Measurements from ENCODE around the gene PCSK7. TPM values are rescaled to one million over a fixed set of nuclear protein-coding genes. Genes with fewer than 3 reads are reported as not detected.

Gene PCSK7
- total and polyA plus RNA-seq, 2 experiments from 2014 or later: 31.7 to 46.6 TPM

DNA sequence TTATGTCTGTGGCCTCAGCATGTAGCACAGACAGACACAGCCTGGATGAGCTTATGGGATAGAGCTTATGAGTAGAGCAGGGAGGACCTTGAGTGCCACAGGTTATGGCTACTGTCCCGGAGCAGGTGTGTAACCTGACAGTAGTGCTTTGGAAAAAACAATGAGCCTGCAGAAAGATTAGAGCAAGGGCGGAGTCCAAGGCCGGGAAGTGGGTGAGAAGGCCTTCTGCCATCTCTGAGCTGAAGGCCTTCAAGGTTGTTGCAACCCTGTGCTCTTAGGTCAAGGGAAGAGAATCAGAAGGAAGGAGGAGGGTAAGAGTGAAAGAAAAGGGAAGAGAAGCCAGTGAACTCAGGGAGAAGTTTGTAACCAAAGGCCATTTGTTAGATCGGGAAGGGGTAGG, 36.6 kb downstream of the PCSK7 start:
- peaks cover 19% of the 10 kb centered on the region for H3K4me1 ChIP-seq (ENCODE audit: low read depth)
- DNase-seq (ENCODE audit: low read depth in 1 of 2, low spot score in 1 of 2): no peak
- H3K27me3 ChIP-seq: no peaks in the 10 kb centered on the region
- H3K36me3 ChIP-seq: peaks cover 3% of the 10 kb centered on the region
- H3K27ac ChIP-seq: no peak overlapping the region
- H3K9me3 ChIP-seq (ENCODE audit: low read depth): no peaks in the 10 kb centered on the region
- no peak overlapping the region for H3K4me3 ChIP-seq
- TF ChIP-seq, protein P1, sequence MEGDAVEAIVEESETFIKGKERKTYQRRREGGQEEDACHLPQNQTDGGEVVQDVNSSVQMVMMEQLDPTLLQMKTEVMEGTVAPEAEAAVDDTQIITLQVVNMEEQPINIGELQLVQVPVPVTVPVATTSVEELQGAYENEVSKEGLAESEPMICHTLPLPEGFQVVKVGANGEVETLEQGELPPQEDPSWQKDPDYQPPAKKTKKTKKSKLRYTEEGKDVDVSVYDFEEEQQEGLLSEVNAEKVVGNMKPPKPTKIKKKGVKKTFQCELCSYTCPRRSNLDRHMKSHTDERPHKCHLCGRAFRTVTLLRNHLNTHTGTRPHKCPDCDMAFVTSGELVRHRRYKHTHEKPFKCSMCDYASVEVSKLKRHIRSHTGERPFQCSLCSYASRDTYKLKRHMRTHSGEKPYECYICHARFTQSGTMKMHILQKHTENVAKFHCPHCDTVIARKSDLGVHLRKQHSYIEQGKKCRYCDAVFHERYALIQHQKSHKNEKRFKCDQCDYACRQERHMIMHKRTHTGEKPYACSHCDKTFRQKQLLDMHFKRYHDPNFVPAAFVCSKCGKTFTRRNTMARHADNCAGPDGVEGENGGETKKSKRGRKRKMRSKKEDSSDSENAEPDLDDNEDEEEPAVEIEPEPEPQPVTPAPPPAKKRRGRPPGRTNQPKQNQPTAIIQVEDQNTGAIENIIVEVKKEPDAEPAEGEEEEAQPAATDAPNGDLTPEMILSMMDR (IDR thresholded peaks at IDR 0.05; ENCODE audit: low read depth, low read length): no peak

- H3K27me3 ChIP-seq: no peaks in the 10 kb centered on the region
- no peak overlapping the region for H3K4me3 ChIP-seq
- no peak for DNase-seq (ENCODE audit: low read depth in 1 of 2, low spot score in 1 of 2)
- peaks cover 8% of the 10 kb centered on the region for H3K36me3 ChIP-seq
- TF ChIP-seq, protein P1 (IDR thresholded peaks at IDR 0.05; ENCODE audit: low read depth, low read length): no peak
- peaks cover 11% of the 10 kb centered on the region for H3K4me1 ChIP-seq (ENCODE audit: low read depth)
- no peak overlapping the region for H3K27ac ChIP-seq
- H3K9me3 ChIP-seq (ENCODE audit: low read depth): no peaks in the 10 kb centered on the region
Observed at GRCh38 chr11:117194267-117194666, 37.6 kb downstream of the PCSK7 start.

GRCh38 chr11:117193130-117194020, 38.5 kb downstream of the PCSK7 start:
- Histone ChIP-seq H3K36me3 (peaks cover 8% of the 10 kb centered on the region), H3K9me3 (ENCODE audit: low read depth) (no peaks in the 10 kb centered on the region), H3K4me1 (ENCODE audit: low read depth) (peaks cover 6% of the 10 kb centered on the region), H3K27me3 (no peaks in the 10 kb centered on the region), H3K27ac (no peak overlapping the region), H3K4me3 (no peak overlapping the region)
- TF ChIP-seq, protein P1 (IDR thresholded peaks at IDR 0.05; ENCODE audit: low read depth, low read length): no peak
- no peak for DNase-seq (ENCODE audit: low read depth in 1 of 2, low spot score in 1 of 2)

GRCh38 chr11:117192401-117192875, 39.4 kb downstream of the PCSK7 start:
- peaks cover 12% of the 10 kb centered on the region for H3K36me3 ChIP-seq
- TF ChIP-seq, protein P1 (IDR thresholded peaks at IDR 0.05; ENCODE audit: low read depth, low read length): no peak
- H3K4me1 ChIP-seq (ENCODE audit: low read depth): no peaks in the 10 kb centered on the region
- no peaks in the 10 kb centered on the region for H3K9me3 ChIP-seq (ENCODE audit: low read depth)
- H3K27me3 ChIP-seq: no peaks in the 10 kb centered on the region
- no peak overlapping the region for H3K4me3 ChIP-seq
- DNase-seq (ENCODE audit: low read depth in 1 of 2, low spot score in 1 of 2): no peak
- H3K27ac ChIP-seq: no peak overlapping the region

GRCh38 chr11:117191680-117192400, 40.0 kb downstream of the PCSK7 start:
- peaks cover 12% of the 10 kb centered on the region for H3K36me3 ChIP-seq
- TF ChIP-seq, protein P1 (IDR thresholded peaks at IDR 0.05; ENCODE audit: low read depth, low read length): no peak
- no peak overlapping the region for H3K4me3 ChIP-seq
- no peaks in the 10 kb centered on the region for H3K9me3 ChIP-seq (ENCODE audit: low read depth)
- no peak for DNase-seq (ENCODE audit: low read depth in 1 of 2, low spot score in 1 of 2)
- H3K4me1 ChIP-seq (ENCODE audit: low read depth): no peaks in the 10 kb centered on the region
- H3K27me3 ChIP-seq: no peaks in the 10 kb centered on the region
- no peak overlapping the region for H3K27ac ChIP-seq
